SK-N-SH (cell line): ENCODE measurements around the gene ARL4D. TPM values are rescaled to one million over a fixed set of nuclear protein-coding genes. Genes with fewer than 3 reads are reported as not detected.

Experiments used
- CTCF ChIA-PET: fragments of 300-600, 350-600 bp; formaldehyde crosslinking; extraction: SDS; loops from one replicate; lab custom pipeline; 2021; lab: Yijun Ruan, JAX
- POLR2A ChIA-PET: fragments of 350-600 bp; sonication (Branson Sonifier 250); formaldehyde crosslinking; extraction: SDS; loops from one replicate; lab custom pipeline; 2020; ENCODE audit warnings: antibody characterized with exemption, inconsistent platforms; lab: Yijun Ruan, JAX
- DNase-seq: peaks from one replicate; pipeline ENCODE4 v3.0.0; 2012
- H2AFZ ChIP-seq: fragments of 200-600 bp; sonication (generic); 2 replicates; pipeline ENCODE4 v1.8.1; 2016; ENCODE audit warnings: antibody characterized with exemption, mild to moderate bottlenecking, low read depth
- H3F3A ChIP-seq: fragments of 200-600 bp; sonication (generic); replicated peaks from 2 replicates; pipeline ENCODE3; 2016; ENCODE audit warnings: antibody characterized with exemption, mild to moderate bottlenecking; ENCODE audit not compliant: insufficient read depth
- H3K27ac ChIP-seq, 2 experiments: fragments of 200-500 bp in 1 of 2; fragments of 200-600 bp in 1 of 2; sonication (Bioruptor generic) in 1 of 2; sonication (generic), shearing (Covaris generic) in 1 of 2; 2 replicates each; pipeline versions ENCODE4 v1.5.1 to v1.6.1; 2014 to 2016; ENCODE audit warnings: low read depth in 2 of 2, inconsistent platforms in 1 of 2, low read length in 1 of 2, mild to moderate bottlenecking in 1 of 2, mixed read lengths in 1 of 2
- H3K27me3 ChIP-seq: fragments of 200-600 bp; sonication (generic), shearing (Covaris generic); 2 replicates; pipeline ENCODE4 v1.6.1; 2016; ENCODE audit warnings: mixed run types; ENCODE audit not compliant: insufficient read depth
- H3K36me3 ChIP-seq, 2 experiments: fragments of 200-500 bp in 1 of 2; fragments of 200-600 bp in 1 of 2; sonication (Bioruptor generic) in 1 of 2; sonication (generic) in 1 of 2; replicated peaks in 1 of 2; 2 replicates each; pipeline versions ENCODE3 to v1.5.1; 2014 to 2016; ENCODE audit warnings: low read length in 1 of 2, mild to moderate bottlenecking in 1 of 2; ENCODE audit not compliant: insufficient read depth in 2 of 2, control insufficient read depth in 1 of 2
- H3K4me1 ChIP-seq, 2 experiments: fragments of 200-500 bp in 1 of 2; fragments of 200-600 bp in 1 of 2; sonication (Bioruptor generic) in 1 of 2; sonication (generic), shearing (Covaris generic) in 1 of 2; 2 replicates each; pipeline versions ENCODE4 v1.5.1 to v1.6.1; 2014 to 2016; ENCODE audit warnings: low read depth in 1 of 2, low read length in 1 of 2, mixed run types in 1 of 2; ENCODE audit not compliant: insufficient read depth in 2 of 2, control insufficient read depth in 1 of 2
- H3K4me2 ChIP-seq: fragments of 200-600 bp; sonication (generic), shearing (Covaris generic); 2 replicates; pipeline ENCODE4 v1.6.1; 2017; ENCODE audit warnings: mixed run types
- H3K4me3 ChIP-seq, 2 experiments: fragments of 200-500 bp in 1 of 2; fragments of 200-600 bp in 1 of 2; sonication (Bioruptor generic) in 1 of 2; sonication (generic), shearing (Covaris generic) in 1 of 2; 2 replicates each; pipeline versions ENCODE4 v1.5.1 to v1.8.1; 2014 to 2016; ENCODE audit warnings: low read depth in 2 of 2, inconsistent platforms in 1 of 2, low read length in 1 of 2, mild to moderate bottlenecking in 1 of 2, mixed read lengths in 1 of 2, moderate library complexity in 1 of 2
- H3K79me2 ChIP-seq: fragments of 200-600 bp; sonication (generic); 2 replicates; pipeline ENCODE4 v1.8.1; 2017; ENCODE audit warnings: mild to moderate bottlenecking; ENCODE audit not compliant: insufficient read depth
- H3K9ac ChIP-seq: fragments of 200-600 bp; sonication (generic); 2 replicates; pipeline ENCODE4 v1.6.1; 2017; ENCODE audit warnings: mixed run types
- H3K9me2 ChIP-seq: fragments of 200-600 bp; sonication (generic); 2 replicates; pipeline ENCODE4 v1.6.1; 2017; ENCODE audit warnings: mixed run types
- H3K9me3 ChIP-seq: fragments of 200-600 bp; sonication (generic); 2 replicates; pipeline ENCODE4 v1.6.1; 2017; ENCODE audit warnings: mixed run types, mild to moderate bottlenecking, moderate library complexity
- H4K20me1 ChIP-seq: fragments of 200-600 bp; sonication (generic); 2 replicates; pipeline ENCODE4 v1.6.1; 2017; ENCODE audit warnings: mild to moderate bottlenecking, mixed run types; ENCODE audit not compliant: insufficient read depth
- ELF1 ChIP-seq: IDR thresholded peaks from 2 replicates; pipeline ENCODE4 v1.4.0; 2012
- EZH2phosphoT487 ChIP-seq: fragments of 200-600 bp; sonication (generic); IDR thresholded peaks from 2 replicates; pipeline ENCODE4 v1.6.1; 2017; ENCODE audit warnings: low read depth, mixed run types, mild to moderate bottlenecking, antibody characterized with exemption, moderate library complexity, borderline replicate concordance
- FOSL2 ChIP-seq: IDR thresholded peaks from 2 replicates; pipeline ENCODE4 v1.4.0; 2012; ENCODE audit warnings: low read depth, mild to moderate bottlenecking, moderate library complexity, borderline replicate concordance
- GATA2 ChIP-seq: sonication (generic); formaldehyde crosslinking; IDR thresholded peaks from 2 replicates; pipeline ENCODE4 v1.5.0; 2020; ENCODE audit warnings: mild to moderate bottlenecking, missing genetic modification reagents
- RAD21 ChIP-seq: IDR thresholded peaks from 2 replicates; pipeline ENCODE4 v1.6.1; 2012; ENCODE audit warnings: mild to moderate bottlenecking, low read length
- RCOR1 ChIP-seq: fragments of 150-350 bp; IDR thresholded peaks from 2 replicates; pipeline ENCODE4 v1.6.1; 2017; ENCODE audit warnings: antibody characterized with exemption, low read length
- REST ChIP-seq: IDR thresholded peaks from 2 replicates; pipeline ENCODE4 v1.6.1; 2012; ENCODE audit warnings: mild to moderate bottlenecking, low read depth, low read length, moderate library complexity
- RFX5 ChIP-seq: IDR thresholded peaks from 2 replicates; pipeline ENCODE4 v1.6.1; 2012; ENCODE audit warnings: mild to moderate bottlenecking, improper control_type of control experiment, low read length
- RXRA ChIP-seq: IDR thresholded peaks from 2 replicates; pipeline ENCODE4 v1.4.0; 2012; ENCODE audit warnings: low read depth, mild to moderate bottlenecking, borderline replicate concordance
- SMC3 ChIP-seq: IDR thresholded peaks from 2 replicates; pipeline ENCODE4 v1.6.1; 2012; ENCODE audit warnings: low read depth, low read length, improper control_type of control experiment
- TEAD4 ChIP-seq: IDR thresholded peaks from 2 replicates; pipeline ENCODE4 v1.4.0; 2012; ENCODE audit warnings: mild to moderate bottlenecking, borderline replicate concordance; ENCODE audit not compliant: insufficient read depth
- WGBS: methylation state at CpG from one replicate; pipeline ENCODE4 v1.1.6; 2017; ENCODE audit warnings: low lambda C conversion rate; 5-methylcytosine and 5-hydroxymethylcytosine counted together
- polyA plus RNA-seq, 3 experiments: library from polyadenylated mRNA; depleted of rRNA; stranded (reverse); fragments of >200 nt; gene quantifications; 2 replicates each; pipeline ENCODE4 v1.2.3, GENCODE V29; 2012
- TF ChIP-seq, protein P1 (sequence below): IDR thresholded peaks from 2 replicates; pipeline ENCODE4; 2012

ARL4D gene
- polyA plus RNA-seq, 1 of the 3 experiments (the other 2 are of a cell fraction) = 29.5 TPM

DNA sequence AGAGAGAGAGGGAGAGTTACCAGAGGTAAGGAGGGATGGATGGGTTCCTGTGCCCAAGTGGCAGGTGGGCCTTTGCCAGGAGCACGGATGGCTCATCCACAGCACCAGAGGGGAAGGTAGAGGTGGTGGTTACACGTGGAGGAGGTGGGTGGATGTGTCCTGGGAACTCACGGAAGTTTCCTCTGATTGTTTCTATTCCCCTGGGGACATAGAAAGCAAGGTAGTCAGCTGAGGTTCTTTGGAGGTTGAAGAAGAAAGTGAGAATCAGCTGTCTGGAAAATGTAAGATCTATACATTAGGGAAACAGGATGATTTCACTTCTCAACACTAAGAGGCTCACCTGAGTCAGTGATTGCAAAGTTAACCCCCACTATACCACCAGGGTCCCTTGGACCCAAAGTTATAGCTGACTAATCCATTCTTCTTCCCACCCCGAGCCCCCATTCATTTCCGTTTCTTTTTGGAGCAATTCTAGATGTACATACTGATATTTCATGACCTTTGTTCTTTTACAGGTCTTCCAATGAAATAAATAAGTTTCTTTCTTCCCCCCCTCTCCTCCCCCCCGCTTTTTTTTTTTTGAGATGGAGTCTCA, 27.5 kb upstream of the ARL4D start:
- POLR2A ChIA-PET = interaction anchor here (2.5 kb wide), 1 partner anchor 10 kb away, joined by 12 read pairs; no protein-coding TSS in a partner anchor

GRCh38 chr17:43372273-43372911, 26.4 kb upstream of the ARL4D start:
- H3K4me1 ChIP-seq = peaks cover 4 to 7% of the 10 kb centered on the region in 2 experiments; a peak in 3 of 4 replicates
- no peak overlapping the region for H3K4me3 ChIP-seq
- H2AFZ ChIP-seq = no peak overlapping the region
- WGBS = 96% methylated on average over 11 of the region's 11 CpGs
- CTCF ChIA-PET = interaction anchor here (1.5 to 1.9 kb wide), 2 partner anchors 21 to 111 kb away, joined by 6 to 8 read pairs; partner anchors contain the start of gene DHX8
- H4K20me1 ChIP-seq = no peaks in the 10 kb centered on the region
- H3K9ac ChIP-seq = no peak overlapping the region
- no peaks in the 10 kb centered on the region for H3K79me2 ChIP-seq
- H3K4me2 ChIP-seq = no peak overlapping the region
- no peaks in the 10 kb centered on the region for H3K36me3 ChIP-seq
- H3K9me3 ChIP-seq = no peaks in the 10 kb centered on the region
- peaks cover 17% of the 10 kb centered on the region for H3F3A ChIP-seq
- H3K27ac ChIP-seq = no peak overlapping the region
- no peaks in the 10 kb centered on the region for H3K9me2 ChIP-seq
- no peaks in the 10 kb centered on the region for H3K27me3 ChIP-seq
- POLR2A ChIA-PET = interaction anchor here (0.8 to 2.5 kb wide), 2 partner anchors 11 to 12 kb away, joined by 3 to 12 read pairs; no protein-coding TSS in a partner anchor
- TF ChIP-seq REST (no peak), ELF1 (no peak), FOSL2 (no peak)
- DNase-seq = no peak

More for the DNA sequence above, 27.5 kb upstream of the ARL4D start:
- WGBS = 80% methylated on average over 6 of the region's 6 CpGs
- no peak overlapping the region for H3K9ac ChIP-seq
- no peaks in the 10 kb centered on the region for H3K27me3 ChIP-seq
- no peak for DNase-seq
- no peak overlapping the region for H3K4me3 ChIP-seq
- H2AFZ ChIP-seq = no peak overlapping the region
- CTCF ChIA-PET = no interaction called here
- peaks cover 7 to 11% of the 10 kb centered on the region in 2 experiments; a peak in 3 of 4 replicates for H3K4me1 ChIP-seq
- H4K20me1 ChIP-seq = no peaks in the 10 kb centered on the region
- TF ChIP-seq, protein P1, sequence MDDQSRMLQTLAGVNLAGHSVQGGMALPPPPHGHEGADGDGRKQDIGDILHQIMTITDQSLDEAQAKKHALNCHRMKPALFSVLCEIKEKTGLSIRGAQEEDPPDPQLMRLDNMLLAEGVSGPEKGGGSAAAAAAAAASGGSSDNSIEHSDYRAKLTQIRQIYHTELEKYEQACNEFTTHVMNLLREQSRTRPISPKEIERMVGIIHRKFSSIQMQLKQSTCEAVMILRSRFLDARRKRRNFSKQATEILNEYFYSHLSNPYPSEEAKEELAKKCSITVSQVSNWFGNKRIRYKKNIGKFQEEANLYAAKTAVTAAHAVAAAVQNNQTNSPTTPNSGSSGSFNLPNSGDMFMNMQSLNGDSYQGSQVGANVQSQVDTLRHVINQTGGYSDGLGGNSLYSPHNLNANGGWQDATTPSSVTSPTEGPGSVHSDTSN = no peak
- no peak for TF ChIP-seq ELF1
- TF ChIP-seq RXRA = no peak
- no peak for TF ChIP-seq SMC3
- TF ChIP-seq TEAD4 = no peak
- TF ChIP-seq GATA2 (CRISPR knock-in tag) = no peak
- TF ChIP-seq RAD21 = no peak
- TF ChIP-seq EZH2phosphoT487 = no peak
- no peak for TF ChIP-seq RCOR1
- TF ChIP-seq RFX5 = no peak
- TF ChIP-seq, all 33 proteins: peak for 0
- Histone ChIP-seq H3F3A (peaks cover 23% of the 10 kb centered on the region), H3K9me3 (no peaks in the 10 kb centered on the region), H3K4me2 (no peak overlapping the region), H3K27ac (no peak overlapping the region), H3K79me2 (no peaks in the 10 kb centered on the region), H3K36me3 (no peaks in the 10 kb centered on the region), H3K9me2 (no peaks in the 10 kb centered on the region)
